RWPE1 (cell line): ENCODE results near the gene SPIN1.

Source experiments
- CTCF ChIA-PET: fragments of 350-600 bp; sonication (Branson Sonifier 250); formaldehyde crosslinking; extraction: SDS; loops from one replicate; lab custom pipeline; 2021; lab: Yijun Ruan, JAX
- POLR2A ChIA-PET: fragments of 400-600 bp; formaldehyde crosslinking; extraction: SDS; loops from one replicate; lab custom pipeline; 2020; ENCODE audit warnings: antibody characterized with exemption; ENCODE audit not compliant: low non-redundant PET; lab: Yijun Ruan, JAX
- DNase-seq: peaks from one replicate; pipeline ENCODE4 v3.0.0; 2012; ENCODE audit warnings: low spot score
- H3K27ac ChIP-seq: fragments of 450-650 bp; 2 replicates; pipeline ENCODE4 v1.5.1; 2017
- TF ChIP-seq, protein P1 (sequence below): fragments of 450-650 bp; conservative IDR thresholded peaks from 2 replicates; pipeline ENCODE4 v1.5.1; 2017; ENCODE audit warnings: low read depth, mild to moderate bottlenecking

SPIN1 gene

DNA sequence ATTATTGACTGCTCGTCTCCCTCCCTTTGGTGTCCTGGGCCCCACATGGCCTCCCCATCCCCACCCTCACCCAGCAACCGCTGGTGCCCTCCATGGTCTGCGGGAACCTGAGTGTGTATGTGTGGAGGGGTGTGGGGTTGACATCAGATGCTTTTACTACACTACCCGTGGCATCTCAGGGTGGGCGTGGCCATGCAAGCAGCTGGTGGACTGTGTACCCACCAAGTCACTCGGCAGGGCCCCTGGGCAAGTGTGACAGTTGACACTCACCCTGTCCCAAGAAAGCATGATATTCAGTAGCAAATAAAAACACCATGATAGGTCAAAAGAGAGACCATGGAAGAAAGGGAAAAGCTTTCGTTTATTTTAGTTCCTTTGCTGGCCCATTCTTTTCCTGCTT lies 139.4 kb downstream of the SPIN1 start:
- TF ChIP-seq, protein P1, sequence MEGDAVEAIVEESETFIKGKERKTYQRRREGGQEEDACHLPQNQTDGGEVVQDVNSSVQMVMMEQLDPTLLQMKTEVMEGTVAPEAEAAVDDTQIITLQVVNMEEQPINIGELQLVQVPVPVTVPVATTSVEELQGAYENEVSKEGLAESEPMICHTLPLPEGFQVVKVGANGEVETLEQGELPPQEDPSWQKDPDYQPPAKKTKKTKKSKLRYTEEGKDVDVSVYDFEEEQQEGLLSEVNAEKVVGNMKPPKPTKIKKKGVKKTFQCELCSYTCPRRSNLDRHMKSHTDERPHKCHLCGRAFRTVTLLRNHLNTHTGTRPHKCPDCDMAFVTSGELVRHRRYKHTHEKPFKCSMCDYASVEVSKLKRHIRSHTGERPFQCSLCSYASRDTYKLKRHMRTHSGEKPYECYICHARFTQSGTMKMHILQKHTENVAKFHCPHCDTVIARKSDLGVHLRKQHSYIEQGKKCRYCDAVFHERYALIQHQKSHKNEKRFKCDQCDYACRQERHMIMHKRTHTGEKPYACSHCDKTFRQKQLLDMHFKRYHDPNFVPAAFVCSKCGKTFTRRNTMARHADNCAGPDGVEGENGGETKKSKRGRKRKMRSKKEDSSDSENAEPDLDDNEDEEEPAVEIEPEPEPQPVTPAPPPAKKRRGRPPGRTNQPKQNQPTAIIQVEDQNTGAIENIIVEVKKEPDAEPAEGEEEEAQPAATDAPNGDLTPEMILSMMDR = no peak
- DNase-seq = no peak
- POLR2A ChIA-PET = no interaction called here
- H3K27ac ChIP-seq = no peak overlapping the region
- CTCF ChIA-PET = no interaction called here
